GM21423 (cell line): ENCODE results near the gene TRPM1.
"Not testable (repeated sequence)": the region's sequence is repeated elsewhere in the genome, so short reads cannot be mapped to it uniquely, and the experiment has no call there.

Experiments
- ATAC-seq: cut with Tn5 transposase; IDR thresholded peaks from one replicate; pipeline ENCODE4 v1.9.1; 2021; ENCODE audit warnings: mild to moderate bottlenecking, moderate library complexity; ENCODE audit not compliant: unreplicated experiment

The TRPM1 gene

DNA sequence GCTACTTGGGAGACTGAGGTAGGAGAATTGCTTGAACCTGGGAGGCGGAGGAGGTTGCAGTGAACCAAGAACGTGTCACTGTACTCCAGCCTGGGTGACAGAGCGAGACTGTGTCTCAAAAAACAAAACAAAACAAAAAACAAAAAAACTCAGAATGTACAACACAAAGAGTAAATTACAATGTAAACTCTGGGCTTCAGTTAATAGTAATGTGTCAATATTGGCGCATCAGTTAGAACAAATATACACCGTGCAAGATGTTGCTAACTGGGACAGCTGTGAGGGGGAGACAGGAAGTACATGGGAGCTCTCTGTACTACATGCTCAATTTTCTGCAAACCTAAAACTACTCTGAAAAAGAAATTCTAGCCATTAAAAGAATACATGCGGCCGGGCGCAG lies 23.5 kb upstream of the TRPM1 start:
- ATAC-seq = no peak

DNA sequence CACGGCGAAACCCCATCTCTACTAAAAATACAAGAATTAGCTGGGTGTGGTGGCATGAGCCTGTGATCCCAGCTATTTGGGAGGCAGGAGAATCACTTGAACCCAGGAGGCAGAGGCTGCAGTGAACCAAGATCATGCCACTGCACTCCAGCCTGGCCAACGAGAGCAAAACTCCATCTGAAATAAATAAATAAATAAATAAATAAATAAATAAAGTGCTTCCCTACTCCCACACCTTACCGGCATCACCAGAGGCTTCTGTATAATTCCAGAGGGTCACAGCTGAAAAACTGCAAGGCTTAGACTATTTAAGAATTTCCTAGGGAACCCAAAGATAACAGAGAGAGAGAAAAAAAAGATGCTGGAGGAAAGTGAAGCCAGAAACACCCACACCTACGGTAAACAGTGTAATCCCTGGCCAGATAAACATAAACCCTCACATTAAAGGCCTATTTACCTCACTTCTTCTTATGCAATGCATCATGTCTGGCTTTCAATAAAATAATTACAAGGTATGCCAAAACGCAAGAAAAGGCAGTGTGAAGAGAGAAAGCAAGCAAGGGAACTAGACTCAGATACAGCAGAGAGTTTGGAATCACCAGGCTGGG lies 15.0 kb upstream of the TRPM1 start:
- no peak for ATAC-seq

DNA sequence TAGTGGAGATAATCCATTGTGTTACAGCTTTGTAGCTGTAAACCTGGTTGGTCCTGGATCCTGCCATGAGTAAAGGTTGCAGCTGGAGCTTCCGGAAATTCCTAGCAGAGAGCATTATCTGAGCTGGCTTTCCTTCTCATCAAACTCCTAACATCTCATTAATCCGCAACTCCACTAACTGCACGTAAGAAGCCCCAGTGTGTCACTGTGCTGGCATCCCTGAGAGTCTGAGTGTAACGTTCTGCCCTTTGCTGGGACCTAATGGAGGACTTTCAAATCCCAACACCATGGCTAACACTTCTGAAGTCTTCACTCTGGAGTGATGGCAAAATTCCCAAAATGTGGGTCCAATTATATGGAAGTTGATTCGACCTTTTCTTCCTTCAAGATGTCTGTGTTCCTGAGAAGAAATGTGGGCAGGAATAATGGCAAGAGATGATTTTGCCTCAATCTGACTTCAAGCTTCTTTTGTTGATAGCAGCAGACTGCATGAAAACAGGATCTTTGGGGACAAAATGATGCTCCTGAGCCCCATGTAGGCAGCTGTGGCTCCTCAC lies 9.6 kb upstream of the TRPM1 start:
- no peak for ATAC-seq

DNA sequence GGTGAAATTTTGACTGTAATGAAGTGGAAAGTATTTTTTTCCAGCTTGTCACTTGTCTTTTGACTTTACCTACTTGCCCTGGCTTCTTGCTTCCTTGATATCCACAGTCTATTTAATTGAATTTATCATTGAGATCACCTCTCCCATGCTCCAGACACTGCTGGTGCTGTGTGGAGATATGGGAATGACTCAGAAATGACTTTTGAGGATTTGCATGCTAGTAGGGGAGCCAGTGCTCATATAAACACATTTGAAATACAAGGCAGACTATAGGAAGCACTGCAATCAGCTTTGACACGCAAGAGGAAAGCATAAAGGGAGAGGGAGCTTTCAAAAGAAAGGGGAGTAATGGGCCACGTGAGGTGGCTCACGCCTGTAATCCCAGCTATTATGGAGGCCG lies 7.3 kb upstream of the TRPM1 start:
- ATAC-seq = no peak

DNA sequence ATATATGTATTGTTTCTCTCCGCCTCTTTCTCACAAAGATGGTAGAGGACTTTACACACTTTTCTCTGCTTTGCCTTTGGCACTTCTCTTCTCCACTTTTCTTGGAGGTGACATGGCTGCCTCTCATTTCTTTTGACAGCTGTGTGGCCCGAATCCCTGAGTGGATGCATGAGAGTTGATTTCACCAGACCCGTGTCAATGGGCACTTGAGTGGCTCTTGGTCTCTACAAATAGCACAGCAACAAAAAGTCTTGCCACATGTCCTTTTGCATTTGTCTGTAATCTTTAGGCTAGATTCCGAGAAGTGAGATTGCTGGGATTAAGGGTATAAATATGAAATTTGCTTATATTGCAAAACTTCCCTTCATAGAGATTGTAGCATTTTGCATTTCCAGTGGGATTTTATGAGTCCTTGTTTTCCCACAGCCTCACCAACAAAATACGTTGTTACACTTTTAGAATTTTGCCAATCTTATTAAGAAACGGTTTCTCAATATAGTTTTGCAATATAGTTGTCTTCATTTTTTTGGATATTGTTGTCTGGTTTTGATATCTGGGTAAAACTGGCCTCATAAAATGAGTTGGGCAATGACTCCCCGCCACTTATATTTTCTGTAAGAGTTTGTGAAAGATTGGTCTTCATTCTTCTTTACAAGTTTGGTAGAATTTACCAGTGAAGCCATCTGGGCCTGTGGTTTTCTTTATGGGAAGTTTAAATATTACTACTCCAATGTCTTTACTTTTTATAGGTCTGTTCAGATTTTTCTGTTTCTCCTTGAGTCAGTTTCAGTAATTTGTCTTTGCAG lies 5.2 kb upstream of the TRPM1 start:
- ATAC-seq = no peak

DNA sequence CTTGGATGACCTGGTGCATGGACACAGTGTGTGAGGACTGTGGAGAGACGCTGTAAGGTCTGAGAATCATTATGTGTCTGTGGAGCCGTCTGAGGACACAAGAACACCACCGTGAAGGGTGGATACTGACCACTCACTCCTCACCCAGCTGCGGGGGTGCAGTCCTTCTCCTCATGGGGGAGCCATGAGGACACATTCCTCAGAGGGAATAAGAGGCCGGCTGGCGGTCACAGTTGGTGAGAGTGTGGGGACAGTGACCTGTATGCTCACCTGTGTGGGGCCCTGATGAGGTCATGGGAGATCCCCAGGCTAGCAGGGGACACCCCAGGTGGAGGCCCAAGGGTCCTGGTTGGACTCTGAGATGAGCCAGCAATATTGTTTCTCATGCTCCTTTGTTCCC lies 2.5 kb upstream of the TRPM1 start:
- no peak for ATAC-seq

DNA sequence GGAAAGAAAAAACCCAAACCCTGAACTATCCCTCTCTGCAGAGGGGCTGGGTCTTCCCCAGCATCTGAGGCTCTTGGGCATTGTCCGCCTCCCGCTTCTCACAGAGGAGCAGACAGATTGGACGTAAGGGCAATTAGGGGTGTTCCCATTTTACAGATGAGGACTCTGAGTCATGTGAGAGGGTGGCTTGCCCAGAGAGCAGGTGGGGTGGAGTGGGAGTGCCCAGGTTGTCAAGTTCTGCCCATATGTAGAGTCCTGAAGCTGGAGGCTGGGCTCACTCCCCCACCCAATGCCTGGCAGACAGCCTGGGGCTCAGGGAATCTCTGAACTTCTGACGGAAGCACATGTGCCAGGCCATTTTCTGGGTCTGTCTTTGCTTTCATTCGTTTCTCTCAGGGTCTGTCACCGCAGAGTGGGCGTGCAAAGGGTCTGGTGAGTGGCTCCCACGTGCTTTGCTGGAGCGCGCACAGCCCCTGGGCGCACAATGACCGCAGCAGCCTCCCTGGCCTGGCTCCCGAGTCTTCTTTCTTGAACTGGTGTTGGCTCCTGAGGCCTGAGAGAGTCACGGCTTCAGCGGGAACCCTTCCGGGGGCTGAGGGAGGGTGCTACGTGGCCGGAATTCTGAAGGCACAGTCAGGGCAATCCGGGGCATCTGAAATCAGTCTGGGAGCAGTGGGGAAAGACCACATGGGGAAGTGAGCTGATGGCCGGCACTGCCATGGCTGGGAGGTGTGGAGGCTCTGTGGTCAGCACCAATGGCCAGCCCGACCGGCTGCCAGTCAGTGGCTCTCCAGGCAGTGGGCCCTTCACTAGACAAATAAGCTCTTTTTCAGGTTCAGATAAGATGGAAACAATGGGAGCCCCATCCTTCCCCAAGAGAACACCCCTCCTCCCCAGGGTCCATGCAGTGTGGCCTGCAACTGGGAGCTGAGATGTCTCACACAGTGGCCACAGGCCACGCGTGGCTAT lies 1.1 kb upstream of the TRPM1 start:
- ATAC-seq = no peak

DNA sequence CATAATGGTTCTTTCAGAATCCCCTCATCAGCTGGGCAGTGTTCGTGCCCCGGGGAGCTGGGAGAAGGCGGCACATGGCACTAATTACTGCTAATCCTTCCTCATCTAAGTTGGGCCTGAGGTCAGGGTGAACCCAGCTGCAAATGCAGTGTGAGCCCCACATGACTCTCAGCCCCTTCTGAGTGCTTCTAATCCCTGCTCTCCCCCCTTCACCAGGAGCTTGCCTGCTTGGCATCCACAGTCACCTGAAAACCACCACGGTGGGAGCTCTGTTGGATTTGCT lies 455 bp upstream of the TRPM1 start:
- ATAC-seq = no peak

DNA sequence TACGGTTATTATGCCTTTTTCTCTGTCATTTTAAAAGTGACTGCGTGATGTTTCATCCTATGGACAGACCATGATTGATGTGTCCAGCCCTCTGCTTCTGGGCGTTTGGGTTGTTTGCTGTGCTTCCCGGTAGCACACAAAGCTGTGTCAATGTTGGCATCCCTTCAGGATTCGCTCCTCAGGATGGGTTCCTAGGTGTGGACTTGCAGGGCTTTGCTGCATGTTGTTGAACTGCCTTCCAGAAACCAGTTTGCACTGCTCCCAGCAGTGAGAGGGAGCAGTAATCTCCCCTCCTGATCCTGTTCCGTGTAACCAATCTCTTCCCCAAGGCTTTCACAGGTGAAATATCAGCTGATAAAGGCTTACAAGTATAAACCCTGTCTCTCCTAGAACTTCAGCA lies 787 bp downstream of the TRPM1 start:
- no peak for ATAC-seq

DNA sequence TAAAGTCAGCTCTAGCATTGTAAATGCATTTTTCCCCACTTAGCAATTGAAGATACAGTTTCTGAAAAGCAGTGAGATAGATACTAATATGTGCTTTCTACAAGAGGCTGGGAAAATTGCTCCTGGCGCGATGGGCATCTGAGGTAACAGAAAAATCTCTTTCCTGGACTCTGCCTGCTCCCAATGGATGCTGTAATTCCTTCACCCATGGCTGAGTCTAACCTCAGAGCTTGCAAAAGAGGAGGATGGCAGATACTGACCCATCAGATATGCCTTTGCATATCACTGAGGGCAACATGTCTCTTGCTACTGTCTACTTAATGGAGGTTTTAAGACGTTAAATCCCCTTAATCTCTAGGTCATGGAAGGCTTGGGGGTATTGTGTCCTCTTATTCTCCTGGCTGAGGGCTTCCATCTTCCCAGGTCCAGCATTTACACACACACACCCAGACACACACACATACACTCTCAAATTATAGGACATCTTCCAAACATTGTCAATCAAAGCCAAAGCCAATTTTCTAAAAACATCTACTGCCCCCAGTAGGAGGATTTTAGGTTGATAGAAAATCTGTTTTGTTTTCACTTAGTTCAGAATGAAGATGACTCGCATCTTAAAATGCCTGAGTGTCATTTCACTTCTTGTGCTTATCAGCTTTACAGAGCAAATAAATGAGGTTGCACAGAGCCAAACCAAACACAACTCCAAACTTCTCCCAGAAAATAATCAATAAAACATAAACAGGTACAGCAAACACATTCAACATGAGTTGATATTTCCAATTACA lies 2.4 kb downstream of the TRPM1 start:
- no peak for ATAC-seq

DNA sequence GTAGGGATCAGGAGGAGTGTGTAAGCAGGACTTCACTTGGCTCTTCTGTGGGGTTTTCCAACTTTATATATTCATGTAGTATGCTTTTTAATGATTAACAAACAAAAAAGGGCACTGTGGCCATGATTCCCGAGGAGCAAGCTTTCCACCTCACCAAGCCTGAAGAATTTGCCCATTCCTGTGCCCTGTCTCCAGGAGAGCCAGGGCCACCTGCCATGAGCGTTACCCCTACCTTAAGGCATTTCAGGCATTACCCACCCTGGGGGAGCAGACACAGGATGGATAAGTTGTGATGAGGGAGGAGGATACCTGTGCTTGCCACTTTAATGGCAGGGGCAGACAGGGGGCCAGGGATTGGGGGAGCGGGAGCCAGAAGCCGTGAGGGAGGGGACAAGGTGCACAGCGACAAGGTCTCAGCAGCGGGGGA lies 3.0 kb downstream of the TRPM1 start:
- ATAC-seq = no peak

DNA sequence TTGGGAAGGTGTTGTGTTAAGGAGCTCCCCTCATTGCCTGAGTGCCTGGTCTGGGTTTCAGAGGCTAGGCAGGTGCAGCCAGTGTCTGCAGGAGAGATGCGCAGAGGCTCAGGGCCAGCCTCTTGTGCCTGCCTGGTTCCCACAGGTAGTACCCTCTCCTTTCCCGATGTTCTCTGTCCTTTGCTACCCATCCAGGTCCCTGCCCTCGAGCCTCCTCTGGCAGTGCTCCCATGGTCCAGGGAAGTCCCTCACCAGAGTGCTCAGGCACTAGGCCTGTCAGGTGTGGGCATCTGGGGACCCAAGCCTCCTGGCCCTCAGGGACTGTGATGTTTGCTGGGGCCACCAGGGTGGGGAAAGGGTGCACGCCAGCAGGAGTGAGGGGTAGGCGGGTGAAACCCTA lies 5.0 kb downstream of the TRPM1 start:
- no peak for ATAC-seq

DNA sequence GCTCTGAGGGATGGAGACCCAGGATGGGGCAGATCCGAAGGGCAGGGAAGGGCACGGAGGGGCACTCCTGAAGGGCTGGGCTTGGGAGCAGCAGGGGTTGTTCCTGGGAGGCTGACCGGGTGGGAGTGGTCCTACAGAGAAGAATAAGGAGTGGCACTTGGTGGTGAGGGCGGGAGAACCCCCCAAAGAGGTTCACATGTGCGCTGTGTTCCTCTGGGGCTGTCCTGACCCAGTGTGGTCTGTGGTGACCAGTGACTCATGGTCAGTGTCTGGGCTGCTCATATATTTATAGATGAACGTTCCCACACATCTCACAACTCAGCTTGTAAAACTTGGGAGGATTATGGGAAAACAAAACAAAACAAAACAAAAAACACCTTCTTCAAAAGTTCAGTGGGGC lies 10.0 kb downstream of the TRPM1 start:
- ATAC-seq = no peak

DNA sequence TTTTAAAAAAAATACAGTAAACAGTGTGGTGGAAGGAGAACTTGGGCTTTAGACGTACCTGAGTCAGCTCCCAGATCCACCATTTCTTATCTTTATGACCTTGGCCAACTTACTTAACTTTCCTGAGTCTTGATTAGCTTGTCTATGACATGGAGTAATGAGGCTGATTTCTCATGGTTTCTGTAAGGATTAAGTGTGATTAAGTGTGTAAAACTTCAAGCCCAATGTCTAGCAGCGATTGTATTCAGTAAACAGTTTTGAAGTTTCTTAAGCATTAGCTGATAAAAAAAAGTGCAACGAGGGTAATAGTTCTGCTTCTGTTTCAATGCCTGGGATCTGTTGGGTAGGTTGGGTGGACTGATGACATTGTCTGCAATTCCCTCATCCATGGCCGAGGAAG lies 10.8 kb downstream of the TRPM1 start:
- no peak for ATAC-seq

DNA sequence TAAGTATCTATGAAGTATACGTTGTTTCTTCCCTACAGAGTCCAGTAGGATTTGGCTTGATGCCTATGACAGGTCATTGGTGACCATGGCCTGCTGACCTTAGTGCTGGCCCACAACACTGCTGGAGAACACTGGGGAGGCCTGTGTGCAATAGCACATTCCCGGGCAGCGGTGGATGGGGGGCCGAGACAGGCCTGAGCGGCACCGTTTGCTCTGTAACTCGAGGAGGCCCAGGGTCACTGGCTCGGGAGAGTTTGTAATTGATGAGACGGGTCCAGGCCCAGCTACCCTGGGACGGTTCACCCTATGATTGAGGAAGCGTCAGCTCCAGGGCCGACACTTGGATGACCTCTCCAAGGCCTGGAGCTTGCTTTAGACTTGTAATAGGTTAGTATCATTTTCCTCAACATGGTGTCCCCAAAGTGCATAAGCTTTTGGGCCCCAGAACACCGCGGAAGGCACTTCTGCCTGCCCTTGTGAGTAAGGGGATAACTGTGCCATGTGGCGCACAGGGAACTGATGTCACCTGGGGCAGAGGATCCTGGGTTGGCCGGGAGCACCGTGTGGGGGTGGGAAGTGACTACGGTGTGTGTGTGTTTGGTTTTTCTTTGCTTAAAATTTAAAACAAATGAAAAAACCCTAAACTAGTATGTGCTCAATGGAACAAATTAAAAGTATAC lies 12.0 kb downstream of the TRPM1 start:
- no peak for ATAC-seq

DNA sequence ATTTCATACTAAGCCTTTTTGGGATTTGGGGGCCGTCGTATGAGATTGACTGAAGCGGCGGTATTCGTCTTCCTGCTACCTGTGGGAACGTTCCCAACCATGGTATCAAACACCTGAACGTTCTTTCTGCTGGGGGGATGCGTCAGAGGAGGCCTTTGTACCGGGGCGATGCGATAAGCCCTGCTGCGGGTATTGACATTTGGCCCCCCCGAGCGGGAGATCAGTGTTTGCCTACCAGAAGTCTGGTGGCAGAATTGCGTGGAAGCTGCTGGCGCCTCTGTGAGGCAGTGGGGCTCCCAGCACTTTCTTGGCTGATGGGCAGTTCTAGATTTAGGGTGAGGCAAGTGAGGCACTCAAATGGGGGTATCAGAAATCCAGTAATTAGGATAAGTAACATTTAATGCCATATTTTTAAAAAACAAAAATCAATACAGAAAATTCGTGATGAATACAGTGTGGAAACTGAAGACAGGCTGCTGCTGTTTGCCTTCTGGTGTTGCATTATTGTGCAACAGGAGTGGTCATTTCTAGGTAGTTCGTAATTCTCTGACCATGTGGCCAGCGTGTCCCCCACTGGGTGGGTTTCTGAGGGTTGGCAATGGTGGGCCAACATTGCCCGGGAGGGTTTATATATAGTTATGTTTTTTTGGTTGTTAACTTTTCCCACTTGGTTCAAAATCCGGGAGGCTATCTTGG lies 12.7 kb downstream of the TRPM1 start:
- no peak for ATAC-seq

DNA sequence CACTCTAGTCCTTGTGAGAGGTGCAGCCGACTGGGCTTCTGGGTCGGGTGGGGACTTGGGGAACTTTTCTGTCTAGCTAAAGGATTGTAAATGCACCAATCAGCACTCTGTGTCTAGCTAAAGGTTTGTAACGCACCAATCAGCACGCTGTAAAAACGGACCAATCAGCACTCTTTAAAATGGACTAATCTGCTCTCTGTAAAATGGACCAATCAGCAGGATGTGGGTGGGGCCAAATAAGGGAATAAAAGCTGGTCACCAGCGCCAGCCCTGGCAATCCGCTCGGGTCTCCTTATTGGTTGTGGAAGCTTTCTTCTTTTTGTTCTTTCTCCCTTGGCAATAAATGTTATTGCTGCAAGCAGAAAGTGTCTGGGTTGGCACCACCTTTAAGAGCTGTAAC lies 13.5 kb downstream of the TRPM1 start:
- ATAC-seq = not testable (repeated sequence)

DNA sequence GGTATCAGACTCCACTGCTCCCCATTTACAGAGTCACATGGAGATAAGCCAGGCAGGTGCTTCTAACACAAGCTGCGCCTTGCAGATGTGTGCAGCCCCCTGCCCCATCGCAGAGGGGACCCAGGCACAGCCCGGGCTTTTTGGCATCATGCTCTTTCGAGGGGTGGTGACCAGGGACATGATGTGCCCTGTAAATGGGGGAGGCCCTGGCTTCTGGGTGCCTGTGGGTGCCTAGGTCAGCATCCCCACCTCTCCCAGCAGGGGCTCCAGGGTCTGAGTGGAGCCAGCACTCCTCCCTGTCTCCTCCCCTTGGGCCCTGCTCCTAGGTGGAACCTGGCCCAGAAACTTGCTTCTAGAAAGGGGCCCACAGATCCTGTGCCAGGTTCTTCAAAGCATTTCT lies 15.2 kb downstream of the TRPM1 start:
- ATAC-seq = no peak

DNA sequence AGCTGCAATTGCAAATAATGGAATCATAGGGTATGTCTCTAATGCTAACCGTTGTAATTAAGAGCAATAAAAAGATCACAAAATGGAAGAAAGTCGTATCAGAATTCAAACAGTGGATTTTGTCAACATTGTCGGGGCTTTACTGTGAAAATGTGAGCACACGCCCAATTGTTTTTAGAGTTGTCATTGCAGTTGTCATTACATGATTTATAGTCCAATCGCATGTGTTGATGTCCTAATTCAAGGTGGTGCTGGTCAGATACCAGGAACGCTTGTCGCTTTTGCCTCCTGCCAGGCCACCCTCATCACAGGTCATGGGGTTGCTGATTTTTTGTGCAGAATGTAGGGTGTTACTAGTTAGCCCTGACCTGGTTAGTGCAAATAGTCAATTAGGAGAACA lies 16.2 kb downstream of the TRPM1 start:
- ATAC-seq = no peak

DNA sequence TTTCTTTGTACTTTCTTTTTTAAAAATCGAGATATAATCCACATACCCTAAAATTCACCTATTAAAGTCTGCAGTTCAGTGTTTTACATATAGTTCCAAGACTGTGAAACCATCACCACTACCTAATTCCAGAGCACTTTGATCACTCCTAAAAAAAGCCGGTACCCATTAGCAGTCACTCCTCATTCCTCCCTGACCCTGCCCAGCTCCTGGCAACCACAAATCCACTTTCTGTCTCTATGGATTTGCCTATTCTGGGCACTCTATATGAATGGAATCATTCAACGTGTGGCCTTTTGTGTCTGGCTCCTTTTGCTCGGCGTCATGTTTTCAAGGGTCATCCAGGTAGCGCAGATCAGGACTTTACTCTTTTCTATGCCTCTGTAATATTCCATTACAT lies 17.3 kb downstream of the TRPM1 start:
- no peak for ATAC-seq
